HCT116 (cell line): Measurements from ENCODE around the gene PDGFA. TPM values are rescaled to one million over a fixed set of nuclear protein-coding genes. Genes with fewer than 3 reads are reported as not detected.

Experiments
- ATAC-seq: fragments of 200-7000 bp; cut with Tn5 transposase; 2 replicates; pipeline ENCODE4 v1.9.1; 2020; ENCODE audit warnings: mild to moderate bottlenecking, moderate library complexity
- BruUV-seq: library from RNA; stranded (reverse); fragments of 400-500 nt; replicated peaks from 2 replicates; lab custom pipeline; 2021; lab: Mats Ljungman, UMichigan
- CTCF ChIA-PET: fragments of 300-600 bp; sonication (Branson Sonifier 250); formaldehyde crosslinking; loops from one replicate; lab custom pipeline; 2021; ENCODE audit warnings: antibody characterized with exemption; lab: Charles Lee
- POLR2A ChIA-PET: fragments of 300-600, 350-600 bp; sonication (Branson Sonifier 250); formaldehyde crosslinking; loops from one replicate; lab custom pipeline; 2021; ENCODE audit warnings: antibody characterized with exemption; lab: Charles Lee
- RAD21 ChIA-PET, 2 experiments: fragments of 300-600 bp; sonication (Branson Sonifier 250); formaldehyde crosslinking; loops; one replicate each; lab custom pipeline; 2023; ENCODE audit warnings: low total read pairs in 2 of 2; ENCODE audit not compliant: uncharacterized antibody in 2 of 2, unreplicated experiment in 2 of 2, low non-redundant PET in 1 of 2; lab: Charles Lee
- DNase-seq: peaks from one replicate; pipeline ENCODE4 v3.0.0-alpha.2; 2010; ENCODE audit warnings: low read depth, low spot score
- H2AFZ ChIP-seq: fragments of 200-600 bp; shearing (Covaris generic), sonication (generic); 2 replicates; pipeline ENCODE4 v1.6.1; 2017; ENCODE audit warnings: low read depth, mixed run types, mixed read lengths, antibody characterized with exemption, low read length; ENCODE audit not compliant: poor library complexity, severe bottlenecking
- H3K27ac ChIP-seq: 2 replicates; pipeline ENCODE4 v1.5.1; 2012; ENCODE audit warnings: low read depth, low read length
- H3K27me3 ChIP-seq: fragments of 200-600 bp; sonication (generic); 2 replicates; pipeline ENCODE4 v1.6.1; 2016; ENCODE audit warnings: mixed run types, low read length, mixed read lengths; ENCODE audit not compliant: insufficient read depth
- H3K36me3 ChIP-seq, 2 experiments: fragments of 200-500 bp in 1 of 2; fragments of 200-600 bp in 1 of 2; sonication (Bioruptor generic) in 1 of 2; sonication (generic) in 1 of 2; 2 replicates each; pipeline versions ENCODE4 v1.5.1 to v1.6.1; 2014 to 2016; ENCODE audit warnings: low read length in 2 of 2, inconsistent platforms in 1 of 2, mixed read lengths in 1 of 2, mixed run types in 1 of 2; ENCODE audit not compliant: insufficient read depth in 2 of 2, control insufficient read depth in 1 of 2
- H3K4me1 ChIP-seq, 2 experiments: fragments of 200-600 bp in 1 of 2; sonication (generic) in 1 of 2; 2 replicates each; pipeline versions ENCODE4 v1.5.1 to v1.6.1; 2012 to 2017; ENCODE audit warnings: low read length in 2 of 2, inconsistent platforms in 1 of 2, mild to moderate bottlenecking in 1 of 2, mixed read lengths in 1 of 2, mixed run types in 1 of 2, moderate library complexity in 1 of 2; ENCODE audit not compliant: insufficient read depth in 2 of 2, control insufficient read depth in 1 of 2
- H3K4me2 ChIP-seq: fragments of 200-600 bp; sonication (generic); 2 replicates; pipeline ENCODE4 v1.6.1; 2017; ENCODE audit warnings: mixed run types, low read length, mixed read lengths
- H3K4me3 ChIP-seq, 2 experiments: fragments of 200-600 bp in 1 of 2; sonication (generic) in 1 of 2; replicated peaks in 1 of 2; 2 replicates each; pipeline ENCODE4 v1.5.1; 2011 to 2016; ENCODE audit warnings: low read length in 2 of 2, control low read depth in 1 of 2, low read depth in 1 of 2, mild to moderate bottlenecking in 1 of 2, mixed read lengths in 1 of 2, mixed run types in 1 of 2
- H3K79me2 ChIP-seq: fragments of 200-600 bp; sonication (generic); 2 replicates; pipeline ENCODE4 v1.6.1; 2017; ENCODE audit warnings: mild to moderate bottlenecking, mixed run types, low read length, moderate library complexity, mixed read lengths; ENCODE audit not compliant: insufficient read depth
- H3K9ac ChIP-seq: fragments of 200-600 bp; sonication (generic); 2 replicates; pipeline ENCODE4 v1.6.1; 2016; ENCODE audit warnings: low read length, mixed read lengths
- H3K9me2 ChIP-seq: fragments of 200-600 bp; sonication (generic), shearing (Covaris generic); 2 replicates; pipeline ENCODE4 v1.6.1; 2017; ENCODE audit warnings: mixed run types, mild to moderate bottlenecking, moderate library complexity; ENCODE audit not compliant: insufficient read depth
- H3K9me3 ChIP-seq, 2 experiments: fragments of 200-500 bp in 1 of 2; fragments of 200-600 bp in 1 of 2; sonication (Bioruptor generic) in 1 of 2; sonication (generic) in 1 of 2; 2 replicates each; pipeline ENCODE4 v1.6.1; 2014 to 2017; ENCODE audit warnings: low read length in 2 of 2, mixed read lengths in 2 of 2, inconsistent platforms in 1 of 2, low read depth in 1 of 2, mild to moderate bottlenecking in 1 of 2, mixed run types in 1 of 2, moderate library complexity in 1 of 2; ENCODE audit not compliant: control insufficient read depth in 1 of 2, insufficient read depth in 1 of 2
- H4K20me1 ChIP-seq: fragments of 200-600 bp; sonication (generic), shearing (Covaris generic); 2 replicates; pipeline ENCODE4 v1.6.1; 2017; ENCODE audit warnings: mixed run types, mild to moderate bottlenecking, moderate library complexity; ENCODE audit not compliant: insufficient read depth
- ATF3 ChIP-seq: IDR thresholded peaks from 2 replicates; pipeline ENCODE4 v1.6.1; 2012
- CEBPB ChIP-seq: IDR thresholded peaks from 2 replicates; pipeline ENCODE4 v1.6.1; 2012; ENCODE audit warnings: low read depth
- POLR2AphosphoS5 ChIP-seq: IDR thresholded peaks from 2 replicates; pipeline ENCODE4 v1.6.1; 2011; ENCODE audit warnings: mild to moderate bottlenecking, low read depth, low read length, moderate library complexity
- TCF7L2 ChIP-seq: IDR thresholded peaks from 2 replicates; pipeline ENCODE4 v1.7.0; 2011; ENCODE audit warnings: borderline replicate concordance, inconsistent platforms; ENCODE audit not compliant: insufficient read depth, insufficient read length; ENCODE audit errors: extremely low read depth
- intact Hi-C: fragments of 100-400 bp; cut with micrococcal nuclease; formaldehyde crosslinking; loops from 2 replicates; pipeline ENCODE4 v1.10.0; 2022
- total RNA-seq: library from RNA; stranded (reverse); gene quantifications from one replicate; pipeline ENCODE4 v1.2.1, GENCODE V29; 2021; ENCODE audit not compliant: unreplicated experiment

The PDGFA gene
- total RNA-seq, 1 experiment from 2014 or later, result 44.7 TPM

- no peaks in the 10 kb centered on the region for H3K27me3 ChIP-seq
- no peak for ATAC-seq
- peak overlapping the region; percentile 97 for H3K4me2 ChIP-seq
- no peaks in the 10 kb centered on the region for H4K20me1 ChIP-seq
- H3K4me1 ChIP-seq, result peaks cover 28 to 49% of the 10 kb centered on the region in 2 experiments
- peaks cover 8% of the 10 kb centered on the region; the same call in 1 of the 2 replicates for H3K79me2 ChIP-seq
- H3K9me2 ChIP-seq, result no peaks in the 10 kb centered on the region
- H3K4me3 ChIP-seq, result peak overlapping the region in 1 of 2 experiments; percentile 62; a peak in 2 of 4 replicates
- ChIA-PET CTCF (no interaction called here), RAD21 (interaction anchor here in 1 of 2 experiments (0.7 kb wide), 1 partner anchor 13 kb away, joined by 5 read pairs; no protein-coding TSS in a partner anchor), POLR2A (no interaction called here)
- TF ChIP-seq TCF7L2 (no peak), CEBPB (no peak)
- intact Hi-C loops, result loop anchor here (2.0 kb wide), 1 partner anchor 16 kb away; no protein-coding TSS in a partner anchor
- H3K36me3 ChIP-seq, result no peaks in the 10 kb centered on the region
- DNase-seq, result no peak
- H3K9ac ChIP-seq, result no peak overlapping the region
- no peak overlapping the region for H2AFZ ChIP-seq
- H3K27ac ChIP-seq, result no peak overlapping the region
- no peaks in the 10 kb centered on the region; a peak in 1 of 4 replicates for H3K9me3 ChIP-seq
- BruUV-seq, result no TSS peak
Measured at GRCh38 chr7:522951-523314, 3.3 kb upstream of the PDGFA start.

GRCh38 chr7:522071-522950, 2.7 kb upstream of the PDGFA start:
- peaks cover 28 to 49% of the 10 kb centered on the region in 2 experiments for H3K4me1 ChIP-seq
- no TSS peak for BruUV-seq
- H3K9me3 ChIP-seq, result no peaks in the 10 kb centered on the region
- peak overlapping the region; percentile 97 for H3K4me2 ChIP-seq
- peak overlapping the region; percentile 54 for H2AFZ ChIP-seq
- ChIA-PET POLR2A (no interaction called here), CTCF (no interaction called here), RAD21 (interaction anchor here in 1 of 2 experiments (0.5 kb wide), 1 partner anchor 221 kb away, joined by 3 read pairs; no protein-coding TSS in a partner anchor)
- no peak overlapping the region; the same call in 1 of the 2 replicates for H3K27ac ChIP-seq
- no peaks in the 10 kb centered on the region for H3K9me2 ChIP-seq
- ATAC-seq, result peak; percentile 10
- intact Hi-C loops, result loop anchor here (2.0 kb wide), 1 partner anchor 16 kb away; no protein-coding TSS in a partner anchor
- no peaks in the 10 kb centered on the region for H3K36me3 ChIP-seq
- peaks cover 12% of the 10 kb centered on the region; the same call in 1 of the 2 replicates for H3K79me2 ChIP-seq
- H3K4me3 ChIP-seq, result peak overlapping the region; percentile 42 to 62
- DNase-seq, result no peak
- H3K9ac ChIP-seq, result peak overlapping the region; percentile 50
- H4K20me1 ChIP-seq, result no peaks in the 10 kb centered on the region
- H3K27me3 ChIP-seq, result no peaks in the 10 kb centered on the region
- no peak for TF ChIP-seq ATF3
- peak; percentile 8 for TF ChIP-seq TCF7L2
- TF ChIP-seq POLR2AphosphoS5, result no peak
